HepG2 (cell line): Measurements from ENCODE around the gene TSNAXIP1. TPM values are rescaled to one million over a fixed set of nuclear protein-coding genes. Genes with fewer than 3 reads are reported as not detected.

Experiments used
- AKAP8 ChIP-seq: sonication (generic); formaldehyde crosslinking; IDR thresholded peaks from 2 replicates; pipeline ENCODE4 v1.5.1; 2020; ENCODE audit warnings: mild to moderate bottlenecking, missing genetic modification reagents
- CBX5 ChIP-seq: sonication (generic); formaldehyde crosslinking; IDR thresholded peaks from 2 replicates; pipeline ENCODE4 v1.4.0; 2020; ENCODE audit warnings: missing genetic modification reagents, borderline replicate concordance
- CENPT ChIP-seq: sonication (generic); formaldehyde crosslinking; IDR thresholded peaks from 2 replicates; pipeline ENCODE4 v1.8.0; 2022; ENCODE audit warnings: low read depth, mild to moderate bottlenecking, moderate library complexity, missing genetic modification reagents
- DNMT1 ChIP-seq: sonication (generic); formaldehyde crosslinking; IDR thresholded peaks from 2 replicates; pipeline ENCODE4 v1.5.1; 2020; ENCODE audit warnings: mild to moderate bottlenecking, missing genetic modification reagents
- HMGA1 ChIP-seq: sonication (generic); formaldehyde crosslinking; conservative IDR thresholded peaks from 2 replicates; pipeline ENCODE4 v1.4.0; 2020; ENCODE audit warnings: missing genetic modification reagents
- HNF4A ChIP-seq: sonication (generic); formaldehyde crosslinking; IDR thresholded peaks from 2 replicates; pipeline ENCODE4 v1.4.0; 2020; ENCODE audit warnings: missing genetic modification reagents
- IRX3 ChIP-seq: sonication (generic); formaldehyde crosslinking; IDR thresholded peaks from 2 replicates; pipeline ENCODE4 v1.8.1; 2023; ENCODE audit warnings: mild to moderate bottlenecking, low read depth, missing genetic modification reagents, borderline replicate concordance
- NBN ChIP-seq: fragments of 450-650 bp; conservative IDR thresholded peaks from 2 replicates; pipeline ENCODE4 v1.6.1; 2017
- NFE2L1 ChIP-seq: sonication (generic); formaldehyde crosslinking; IDR thresholded peaks from 2 replicates; pipeline ENCODE4 v1.4.0; 2020; ENCODE audit warnings: missing genetic modification reagents, mild to moderate bottlenecking, borderline replicate concordance
- NFYC ChIP-seq: IDR thresholded peaks from 2 replicates; pipeline ENCODE4 v1.6.1; 2016; ENCODE audit warnings: missing genetic modification reagents, missing compliant biosample characterization
- PHB2 ChIP-seq: fragments of 450-650 bp; IDR thresholded peaks from 2 replicates; pipeline ENCODE4 v1.6.1; 2018; ENCODE audit not compliant: partially characterized antibody
- PHF21A ChIP-seq: sonication (generic); formaldehyde crosslinking; IDR thresholded peaks from 2 replicates; pipeline ENCODE4 v1.5.0; 2020; ENCODE audit warnings: mild to moderate bottlenecking, missing genetic modification reagents
- POLR2A ChIP-seq, 2 experiments: IDR thresholded peaks; 2 replicates each; pipeline ENCODE4 v1.6.1; 2011; ENCODE audit warnings: low read depth in 2 of 2, low read length in 2 of 2, mild to moderate bottlenecking in 1 of 2, moderate library complexity in 1 of 2; ENCODE audit not compliant: insufficient read depth in 1 of 2
- PTBP1 ChIP-seq: fragments of 200-400 bp; formaldehyde crosslinking; IDR thresholded peaks from 2 replicates; pipeline ENCODE4 v1.6.1; 2018; ENCODE audit warnings: low read length, low read depth; ENCODE audit not compliant: poor library complexity, severe bottlenecking
- RELA ChIP-seq: sonication (generic); formaldehyde crosslinking; IDR thresholded peaks from 2 replicates; pipeline ENCODE4 v1.4.0; 2020; ENCODE audit warnings: missing genetic modification reagents
- RORA ChIP-seq: sonication (generic); formaldehyde crosslinking; IDR thresholded peaks from 2 replicates; pipeline ENCODE4 v1.5.0; 2020; ENCODE audit warnings: mild to moderate bottlenecking, missing genetic modification reagents, moderate library complexity
- SP2 ChIP-seq: sonication (generic); formaldehyde crosslinking; IDR thresholded peaks from 2 replicates; pipeline ENCODE4 v1.5.1; 2020; ENCODE audit warnings: mild to moderate bottlenecking, missing genetic modification reagents
- SRSF1 ChIP-seq: fragments of 200-400 bp; formaldehyde crosslinking; optimal IDR thresholded peaks from 2 replicates; pipeline ENCODE3; 2017; ENCODE audit warnings: mild to moderate bottlenecking, low read depth, low read length, moderate library complexity
- TAF1 ChIP-seq: sonication (generic); formaldehyde crosslinking; IDR thresholded peaks from 2 replicates; pipeline ENCODE4 v1.4.0; 2020; ENCODE audit warnings: missing genetic modification reagents
- ZNF460 ChIP-seq: sonication (generic); formaldehyde crosslinking; IDR thresholded peaks from 2 replicates; pipeline ENCODE4 v1.5.1; 2020; ENCODE audit warnings: missing genetic modification reagents, mild to moderate bottlenecking, borderline replicate concordance
- ZNF510 ChIP-seq: sonication (generic); formaldehyde crosslinking; IDR thresholded peaks from 2 replicates; pipeline ENCODE4 v1.4.0; 2020; ENCODE audit warnings: low read depth, mild to moderate bottlenecking, missing genetic modification reagents
- ZNF558 ChIP-seq: sonication (generic); formaldehyde crosslinking; IDR thresholded peaks from 2 replicates; pipeline ENCODE4 v1.9.0; 2022; ENCODE audit warnings: mild to moderate bottlenecking, missing genetic modification reagents, borderline replicate concordance
- ZSCAN20 ChIP-seq: sonication (generic); formaldehyde crosslinking; IDR thresholded peaks from 2 replicates; pipeline ENCODE4 v1.4.0; 2020; ENCODE audit warnings: missing genetic modification reagents, mild to moderate bottlenecking, borderline replicate concordance
- ZZZ3 ChIP-seq: sonication (generic); formaldehyde crosslinking; IDR thresholded peaks from 2 replicates; pipeline ENCODE4 v1.4.0; 2020; ENCODE audit warnings: missing genetic modification reagents, mild to moderate bottlenecking, borderline replicate concordance
- polyA plus RNA-seq, 8 experiments: library from polyadenylated mRNA; depleted of rRNA in 3 of 8; stranded (reverse) in 7 of 8; unstranded in 1 of 8; fragments of >200 nt; fragmentation: Illumina TruSeq in 4 of 8; extraction: Trizol in 4 of 8; gene quantifications; 2 replicates each; pipeline versions ENCODE4 v1.2.1 to v1.2.3, GENCODE V29; 2011 to 2016; ENCODE audit warnings: low read depth in 4 of 8, missing spikeins in 1 of 8, mixed read lengths in 1 of 8; ENCODE audit not compliant: insufficient read depth in 1 of 8
- total RNA-seq, 5 experiments: library from RNA; depleted of rRNA; stranded (reverse); fragments of >200 nt; fragmentation: Illumina TruSeq; extraction: Trizol; gene quantifications; 2 replicates each; pipeline ENCODE4 v1.2.3, GENCODE V29; 2016; ENCODE audit warnings: low read depth in 1 of 5
- TF ChIP-seq, protein P1 (sequence below): sonication (generic); formaldehyde crosslinking; IDR thresholded peaks from 2 replicates; pipeline ENCODE4 v1.8.0; 2022; ENCODE audit warnings: missing genetic modification reagents, mild to moderate bottlenecking, inconsistent platforms, borderline replicate concordance
- TF ChIP-seq, protein P2 (sequence below): sonication (generic); formaldehyde crosslinking; IDR thresholded peaks from 2 replicates; pipeline ENCODE4 v1.4.0; 2020; ENCODE audit warnings: missing genetic modification reagents
- TF ChIP-seq, protein P3 (sequence below): sonication (generic); formaldehyde crosslinking; IDR thresholded peaks from 2 replicates; pipeline ENCODE4 v1.4.0; 2020; ENCODE audit warnings: missing genetic modification reagents

TSNAXIP1 gene
- total and polyA plus RNA-seq, 2 of the 13 experiments (the other 11 are each of a cell fraction or from before 2014, with no cell fraction given): 0.37 to 0.86 TPM

DNA sequence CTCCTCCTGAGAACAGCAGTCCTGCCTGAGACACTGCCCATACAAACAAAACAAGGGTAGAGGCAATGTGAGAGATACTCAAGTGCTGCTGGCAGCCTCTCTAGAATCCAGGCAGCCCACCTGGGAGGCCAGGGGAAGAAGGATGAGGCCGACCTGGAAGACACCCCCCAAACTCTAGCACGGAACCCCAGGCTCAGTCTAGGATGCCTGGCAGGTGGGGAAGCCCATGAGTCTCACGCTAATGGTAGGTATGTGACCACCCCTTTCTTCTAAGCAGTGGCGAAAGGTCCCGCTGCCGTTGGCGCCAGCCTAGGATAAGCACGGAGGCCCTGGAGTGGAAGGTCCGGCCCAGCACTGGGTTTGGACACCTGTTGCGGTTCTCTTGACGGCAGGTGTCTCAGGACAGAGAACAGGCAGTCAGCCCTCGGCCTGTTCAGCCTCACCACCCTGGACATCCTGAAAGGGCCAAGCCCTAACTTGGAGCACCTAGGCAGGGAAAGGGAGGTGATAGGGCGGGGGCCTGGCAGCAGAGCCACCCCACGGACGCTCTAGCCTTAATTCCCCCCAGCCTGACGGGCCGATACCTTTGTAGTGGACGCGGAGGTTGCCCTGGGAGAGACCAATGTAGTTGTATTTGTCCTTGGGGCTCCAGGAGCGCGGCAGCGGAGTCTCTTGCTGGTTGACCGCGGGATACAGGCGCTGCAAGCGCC lies 816 bp upstream of the TSNAXIP1 start (continued):
- TF ChIP-seq RORA (CRISPR knock-in tag) (no peak), ZNF510 (no peak), CENPT (CRISPR knock-in tag) (no peak), CBX5 (no peak), HNF4A (CRISPR knock-in tag) (no peak), PHB2 (no peak), POLR2A (IDR thresholded peaks at IDR 0.05; ENCODE audit: insufficient read depth in 1 of 2, low read depth in 2 of 2, low read length in 2 of 2) (no peak), HMGA1 (CRISPR knock-in tag) (no peak), NFYC (CRISPR knock-in tag) (no peak), NBN (no peak), ZNF558 (no peak), SRSF1 (no peak), RELA (CRISPR knock-in tag) (no peak; the same call in 1 of the 2 replicates), TAF1 (CRISPR knock-in tag) (no peak), AKAP8 (CRISPR knock-in tag) (no peak), NFE2L1 (CRISPR knock-in tag) (0 out of 2 replicates have a peak, but pooled peaks have one; percentile 36), PHF21A (no peak; the same call in 1 of the 2 replicates), ZZZ3 (CRISPR knock-in tag) (no peak), DNMT1 (no peak), IRX3 (CRISPR knock-in tag) (no peak), SP2 (no peak), ZSCAN20 (CRISPR knock-in tag) (no peak), ZNF460 (no peak), PTBP1 (no peak)
- TF ChIP-seq, protein P1, sequence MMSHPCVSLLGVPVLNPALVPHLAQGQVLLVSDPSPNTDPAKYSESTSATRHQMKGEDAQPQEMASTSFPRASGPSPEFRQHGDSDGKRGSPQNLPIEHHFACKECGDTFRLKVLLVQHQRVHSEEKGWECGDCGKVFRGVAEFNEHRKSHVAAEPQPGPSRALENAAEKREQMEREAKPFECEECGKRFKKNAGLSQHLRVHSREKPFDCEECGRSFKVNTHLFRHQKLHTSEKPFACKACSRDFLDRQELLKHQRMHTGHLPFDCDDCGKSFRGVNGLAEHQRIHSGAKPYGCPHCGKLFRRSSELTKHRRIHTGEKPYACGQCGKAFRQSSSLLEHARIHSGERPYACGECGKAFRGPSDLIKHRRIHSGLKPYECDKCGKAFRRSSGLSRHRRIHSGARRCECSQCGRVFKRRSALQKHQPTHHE (CRISPR knock-in tag): no peak
- TF ChIP-seq, protein P2, sequence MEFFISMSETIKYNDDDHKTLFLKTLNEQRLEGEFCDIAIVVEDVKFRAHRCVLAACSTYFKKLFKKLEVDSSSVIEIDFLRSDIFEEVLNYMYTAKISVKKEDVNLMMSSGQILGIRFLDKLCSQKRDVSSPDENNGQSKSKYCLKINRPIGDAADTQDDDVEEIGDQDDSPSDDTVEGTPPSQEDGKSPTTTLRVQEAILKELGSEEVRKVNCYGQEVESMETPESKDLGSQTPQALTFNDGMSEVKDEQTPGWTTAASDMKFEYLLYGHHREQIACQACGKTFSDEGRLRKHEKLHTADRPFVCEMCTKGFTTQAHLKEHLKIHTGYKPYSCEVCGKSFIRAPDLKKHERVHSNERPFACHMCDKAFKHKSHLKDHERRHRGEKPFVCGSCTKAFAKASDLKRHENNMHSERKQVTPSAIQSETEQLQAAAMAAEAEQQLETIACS: no peak
- TF ChIP-seq, protein P3, sequence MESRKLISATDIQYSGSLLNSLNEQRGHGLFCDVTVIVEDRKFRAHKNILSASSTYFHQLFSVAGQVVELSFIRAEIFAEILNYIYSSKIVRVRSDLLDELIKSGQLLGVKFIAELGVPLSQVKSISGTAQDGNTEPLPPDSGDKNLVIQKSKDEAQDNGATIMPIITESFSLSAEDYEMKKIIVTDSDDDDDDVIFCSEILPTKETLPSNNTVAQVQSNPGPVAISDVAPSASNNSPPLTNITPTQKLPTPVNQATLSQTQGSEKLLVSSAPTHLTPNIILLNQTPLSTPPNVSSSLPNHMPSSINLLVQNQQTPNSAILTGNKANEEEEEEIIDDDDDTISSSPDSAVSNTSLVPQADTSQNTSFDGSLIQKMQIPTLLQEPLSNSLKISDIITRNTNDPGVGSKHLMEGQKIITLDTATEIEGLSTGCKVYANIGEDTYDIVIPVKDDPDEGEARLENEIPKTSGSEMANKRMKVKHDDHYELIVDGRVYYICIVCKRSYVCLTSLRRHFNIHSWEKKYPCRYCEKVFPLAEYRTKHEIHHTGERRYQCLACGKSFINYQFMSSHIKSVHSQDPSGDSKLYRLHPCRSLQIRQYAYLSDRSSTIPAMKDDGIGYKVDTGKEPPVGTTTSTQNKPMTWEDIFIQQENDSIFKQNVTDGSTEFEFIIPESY (CRISPR knock-in tag): no peak
